ENCODE results near the gene PNPO.

DNA sequence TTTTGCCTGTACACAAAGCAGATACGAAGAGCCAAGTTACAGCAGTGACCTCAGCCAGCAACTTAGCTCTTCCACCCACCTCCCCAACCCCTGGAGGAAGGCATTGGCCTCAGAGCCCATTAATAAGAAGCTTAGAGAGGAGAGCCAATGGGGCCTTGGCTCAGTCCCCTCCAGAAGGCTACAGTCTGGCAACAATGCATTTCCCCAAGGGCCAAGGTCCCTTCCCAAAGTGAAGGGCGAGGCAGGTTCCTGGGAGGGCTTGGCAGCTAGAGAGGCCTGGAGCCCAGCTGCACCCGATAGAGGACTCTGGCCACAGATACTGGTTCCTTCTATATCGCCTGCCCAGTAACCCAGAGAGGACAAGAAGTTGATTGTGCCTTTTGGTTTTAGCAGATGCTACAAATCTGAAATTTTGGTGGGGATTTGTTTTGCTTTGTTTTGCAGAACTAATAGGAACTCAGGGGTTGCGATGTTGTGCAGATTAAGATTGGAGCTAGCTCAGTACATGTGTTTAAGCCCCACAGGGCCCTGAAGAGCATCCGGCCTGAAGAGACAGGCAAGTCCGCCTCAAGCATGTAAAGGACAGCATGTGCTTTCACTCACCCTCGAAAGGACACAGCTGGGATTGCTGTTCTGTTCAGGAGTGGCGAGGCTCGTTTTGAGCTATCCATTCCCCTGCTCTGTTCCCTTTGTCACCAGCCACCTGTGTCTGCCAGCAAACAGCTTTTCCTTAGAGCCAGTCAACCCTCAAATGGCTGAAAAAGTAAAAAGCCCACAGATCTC, 12.0 kb upstream of the PNPO start:
- TF ChIP-seq POLR2A (IDR thresholded peaks at IDR 0.05; ENCODE audit: low read length) (no peak), GATA1 (IDR thresholded peaks at IDR 0.05; ENCODE audit: low read depth, low read length) (no peak)

Data from erythroblast (primary cell).